Natural killer cell treated with Interleukin-12 subunit alpha and Interleukin-12 subunit beta and Interleukin-15 and Interleukin-18, amount 100 ng/mL, for 72 hours (primary cell): ENCODE results near the gene NUCB2. TPM values are rescaled to one million over a fixed set of nuclear protein-coding genes. Genes with fewer than 3 reads are reported as not detected.
"Not testable (repeated sequence)": the region's sequence is repeated elsewhere in the genome, so short reads cannot be mapped to it uniquely, and the experiment has no call there.

Experiments
- ATAC-seq, 2 donors: fragments of 150-1000 bp; cut with Tn5 transposase in 1 of 2; sonication (Bioruptor Pico), chemical (Tn5 transposase) in 1 of 2; 2 replicates each; pipeline ENCODE4 v1.10.0; 2021
- DNase-seq: peaks from one replicate; pipeline ENCODE4 v3.0.0; 2022; ENCODE audit warnings: low spot score
- H3K27ac Mint-ChIP-seq, 2 donors: 1 replicate in 1 of 2; 2 replicates in 1 of 2; pipeline ENCODE4 v1.8.0; 2022; ENCODE audit warnings: mixed read lengths in 2 of 2, mild to moderate bottlenecking in 1 of 2, moderate library complexity in 1 of 2
- H3K27me3 Mint-ChIP-seq, 2 donors: 1 replicate in 1 of 2; 2 replicates in 1 of 2; pipeline ENCODE4 v1.8.0; 2022; ENCODE audit warnings: mixed read lengths in 2 of 2
- H3K36me3 Mint-ChIP-seq: one replicate; pipeline ENCODE4 v1.8.0; 2022; ENCODE audit warnings: mixed read lengths
- H3K4me1 Mint-ChIP-seq, 2 donors: 1 replicate in 1 of 2; 2 replicates in 1 of 2; pipeline ENCODE4 v1.8.0; 2022; ENCODE audit warnings: low read depth in 2 of 2, mixed read lengths in 2 of 2, mild to moderate bottlenecking in 1 of 2
- H3K4me3 Mint-ChIP-seq: one replicate; pipeline ENCODE4 v1.8.0; 2022; ENCODE audit warnings: mixed read lengths
- H3K9me3 Mint-ChIP-seq: 2 replicates; pipeline ENCODE4 v1.8.0; 2022; ENCODE audit warnings: mixed read lengths
- total RNA-seq, 2 donors: library from RNA; stranded (reverse); gene quantifications; one replicate each; pipeline ENCODE4 v1.2.3, GENCODE V29; 2022

The NUCB2 gene
- total RNA-seq, 2 donors from 2014 or later: 43.6 to 50.4 TPM

DNA sequence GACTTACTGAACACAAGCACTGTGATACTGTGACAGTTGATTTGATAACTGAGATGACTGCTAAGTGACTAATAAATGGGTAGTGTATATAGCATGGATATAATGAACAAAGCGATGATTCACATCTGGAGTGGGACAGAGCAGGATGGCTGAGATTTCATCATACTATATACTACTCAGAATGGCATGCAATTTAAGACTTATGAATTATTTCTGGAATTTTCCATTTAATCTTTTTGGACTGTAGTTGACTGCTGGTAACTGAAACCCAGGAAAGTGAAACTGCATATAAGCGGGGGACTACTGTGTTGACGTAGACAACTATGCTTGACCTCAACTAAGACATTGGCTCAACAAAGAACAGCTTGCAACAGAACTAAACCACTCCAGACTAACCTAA, 20.0 kb upstream of the NUCB2 start:
- ATAC-seq (peak in 1 of 2 donors; percentile 38), DNase-seq (no peak)
- no peaks in the 10 kb centered on the region for H3K9me3 Mint-ChIP-seq
- H3K4me3 Mint-ChIP-seq: no peak overlapping the region
- H3K27me3 Mint-ChIP-seq: peaks cover 3 to 9% of the 10 kb centered on the region in 2 donors
- no peaks in the 10 kb centered on the region for H3K4me1 Mint-ChIP-seq
- H3K36me3 Mint-ChIP-seq: no peaks in the 10 kb centered on the region
- no peak overlapping the region for H3K27ac Mint-ChIP-seq

DNA sequence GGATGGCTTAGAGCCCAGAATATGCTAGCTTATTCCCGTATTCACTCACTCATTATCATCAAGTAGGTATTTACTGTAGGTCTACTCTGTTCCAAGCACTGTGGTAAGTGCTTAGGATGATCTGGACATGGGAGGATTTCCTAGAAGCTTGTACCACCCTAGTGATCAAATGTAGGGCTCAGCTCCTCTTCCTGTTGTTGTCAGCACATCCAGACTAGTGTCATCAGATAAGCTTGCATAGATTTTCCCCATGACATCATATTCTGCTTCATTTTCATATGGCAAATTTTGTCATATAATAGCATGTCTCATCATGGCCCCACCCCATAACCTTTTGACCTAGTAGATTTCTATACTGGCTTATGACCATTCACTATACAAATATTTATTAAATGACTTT, 19.3 kb upstream of the NUCB2 start:
- H3K9me3 Mint-ChIP-seq: no peaks in the 10 kb centered on the region
- H3K27me3 Mint-ChIP-seq: peaks cover 3% of the 10 kb centered on the region in 2 donors
- H3K4me1 Mint-ChIP-seq: no peaks in the 10 kb centered on the region
- ATAC-seq: no peak
- H3K27ac Mint-ChIP-seq: no peak overlapping the region
- no peak for DNase-seq
- H3K36me3 Mint-ChIP-seq: no peaks in the 10 kb centered on the region
- H3K4me3 Mint-ChIP-seq: no peak overlapping the region

DNA sequence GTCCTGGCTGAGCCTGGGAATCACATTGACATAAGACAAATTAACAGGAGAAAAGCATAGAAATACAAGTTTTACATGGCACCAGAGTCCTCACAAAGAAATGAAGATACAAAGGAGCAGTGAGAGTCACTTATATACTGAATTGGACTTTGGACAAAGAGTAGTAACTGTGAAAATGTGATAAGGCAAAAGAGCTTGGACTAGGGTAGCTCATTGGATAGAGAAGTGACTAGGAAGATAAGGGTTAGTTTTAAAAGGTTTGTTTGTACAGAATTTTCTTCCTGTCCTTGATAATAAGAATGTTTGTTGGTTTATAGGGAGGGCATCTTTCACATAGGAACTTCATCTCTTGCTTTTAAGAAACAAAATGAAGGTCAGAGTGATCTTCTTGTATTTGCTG, 17.9 kb upstream of the NUCB2 start:
- no peaks in the 10 kb centered on the region for H3K36me3 Mint-ChIP-seq
- H3K4me1 Mint-ChIP-seq: no peaks in the 10 kb centered on the region
- peaks cover 0 to 3% of the 10 kb centered on the region in 2 donors for H3K27me3 Mint-ChIP-seq
- ATAC-seq (no peak), DNase-seq (no peak)
- H3K27ac Mint-ChIP-seq: no peak overlapping the region
- H3K4me3 Mint-ChIP-seq: no peak overlapping the region
- H3K9me3 Mint-ChIP-seq: no peaks in the 10 kb centered on the region

DNA sequence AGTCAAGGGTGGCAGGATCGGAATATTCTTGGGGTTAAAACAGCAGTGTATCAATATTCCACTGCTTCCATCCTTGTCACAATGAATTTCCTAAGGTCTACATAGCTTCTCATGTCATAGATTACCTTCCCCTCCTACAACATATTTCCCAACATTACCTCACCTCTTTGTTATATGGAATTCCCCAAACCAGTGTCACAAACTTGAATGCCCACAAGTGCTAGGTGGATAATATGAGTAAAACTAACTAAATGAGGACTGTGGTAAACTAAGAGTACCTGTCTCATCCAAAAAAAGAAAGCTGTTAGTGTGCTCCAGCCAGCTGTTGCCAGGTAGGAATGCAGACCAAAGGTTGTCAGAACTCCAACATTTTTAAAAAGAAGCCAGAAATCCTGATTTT, 17.0 kb upstream of the NUCB2 start:
- H3K27ac Mint-ChIP-seq: no peak overlapping the region
- ATAC-seq (no peak), DNase-seq (no peak)
- H3K9me3 Mint-ChIP-seq: no peaks in the 10 kb centered on the region
- peaks cover 0 to 3% of the 10 kb centered on the region in 2 donors for H3K27me3 Mint-ChIP-seq
- H3K36me3 Mint-ChIP-seq: no peaks in the 10 kb centered on the region
- H3K4me1 Mint-ChIP-seq: no peaks in the 10 kb centered on the region
- no peak overlapping the region for H3K4me3 Mint-ChIP-seq

DNA sequence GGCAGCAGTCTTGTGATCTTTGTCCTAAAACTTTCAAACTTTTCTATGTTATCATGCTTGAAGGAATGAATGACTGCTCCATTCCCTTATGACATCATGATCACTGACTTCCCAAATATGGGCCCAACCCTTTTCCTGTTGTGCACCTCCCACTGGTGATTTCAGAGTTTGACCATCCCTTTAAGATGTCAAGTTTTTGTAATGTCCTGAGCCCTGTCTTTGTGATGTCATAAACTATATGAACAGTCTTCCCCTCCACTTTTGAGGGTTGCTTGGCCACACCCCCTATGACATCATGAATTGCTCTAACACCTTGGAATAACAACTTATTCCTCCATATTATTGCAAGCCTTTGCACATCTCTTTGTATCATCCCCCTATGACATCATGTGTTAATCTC, 16.5 kb upstream of the NUCB2 start:
- DNase-seq (no peak), ATAC-seq (no peak)
- H3K36me3 Mint-ChIP-seq: no peaks in the 10 kb centered on the region
- no peak overlapping the region for H3K4me3 Mint-ChIP-seq
- H3K4me1 Mint-ChIP-seq: no peaks in the 10 kb centered on the region
- H3K27ac Mint-ChIP-seq: no peak overlapping the region
- H3K27me3 Mint-ChIP-seq: peaks cover 0 to 6% of the 10 kb centered on the region in 2 donors
- no peaks in the 10 kb centered on the region for H3K9me3 Mint-ChIP-seq

DNA sequence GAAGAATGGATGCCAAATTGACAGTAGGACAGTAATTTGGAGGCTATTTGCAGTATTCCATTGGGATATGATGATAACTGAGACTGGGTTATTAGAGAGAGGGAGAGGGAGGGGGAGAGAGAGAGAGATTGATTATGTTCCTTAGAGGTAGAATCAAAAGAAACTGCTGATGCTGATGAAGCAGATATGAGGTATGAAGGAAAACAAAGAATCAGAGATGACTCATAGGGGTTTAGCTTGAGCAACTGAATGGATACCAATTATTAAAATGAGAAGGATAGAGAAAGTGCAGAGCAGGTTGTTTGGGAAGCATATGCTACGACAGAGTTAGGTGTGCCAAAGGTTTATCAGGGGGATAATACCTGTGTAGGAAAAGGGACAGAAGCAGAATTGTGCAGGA, 12.8 kb upstream of the NUCB2 start:
- no peaks in the 10 kb centered on the region for H3K9me3 Mint-ChIP-seq
- DNase-seq (no peak), ATAC-seq (no peak)
- H3K36me3 Mint-ChIP-seq: no peaks in the 10 kb centered on the region
- H3K4me3 Mint-ChIP-seq: no peak overlapping the region
- H3K4me1 Mint-ChIP-seq: peaks cover 3 to 4% of the 10 kb centered on the region in 2 donors
- peaks cover 5 to 10% of the 10 kb centered on the region in 2 donors for H3K27me3 Mint-ChIP-seq
- H3K27ac Mint-ChIP-seq: no peak overlapping the region

DNA sequence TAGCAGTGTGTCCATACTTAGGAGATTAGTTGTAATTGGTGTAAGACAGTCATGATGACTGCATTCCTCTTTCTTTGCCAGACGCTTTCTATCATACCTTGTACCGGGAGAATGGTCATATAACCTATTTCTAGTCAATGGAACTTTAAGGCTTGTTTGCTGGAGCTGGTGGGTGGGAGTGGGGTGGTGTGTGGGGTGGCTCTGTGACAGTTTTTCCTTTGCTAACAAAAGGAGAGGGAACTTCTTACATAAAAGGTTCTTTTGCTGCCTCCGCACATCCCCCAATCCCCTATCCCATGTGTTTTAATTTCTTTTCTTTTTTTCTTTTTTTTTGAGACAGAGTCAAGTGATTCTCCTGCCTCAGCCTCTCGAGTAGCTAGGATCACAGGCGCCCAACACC, 9.8 kb upstream of the NUCB2 start:
- H3K9me3 Mint-ChIP-seq: no peaks in the 10 kb centered on the region
- H3K27me3 Mint-ChIP-seq: peaks cover 5 to 10% of the 10 kb centered on the region in 2 donors
- no peak overlapping the region for H3K27ac Mint-ChIP-seq
- no peaks in the 10 kb centered on the region for H3K36me3 Mint-ChIP-seq
- DNase-seq (no peak), ATAC-seq (no peak)
- H3K4me1 Mint-ChIP-seq: peaks cover 4 to 7% of the 10 kb centered on the region in 2 donors
- H3K4me3 Mint-ChIP-seq: no peak overlapping the region

DNA sequence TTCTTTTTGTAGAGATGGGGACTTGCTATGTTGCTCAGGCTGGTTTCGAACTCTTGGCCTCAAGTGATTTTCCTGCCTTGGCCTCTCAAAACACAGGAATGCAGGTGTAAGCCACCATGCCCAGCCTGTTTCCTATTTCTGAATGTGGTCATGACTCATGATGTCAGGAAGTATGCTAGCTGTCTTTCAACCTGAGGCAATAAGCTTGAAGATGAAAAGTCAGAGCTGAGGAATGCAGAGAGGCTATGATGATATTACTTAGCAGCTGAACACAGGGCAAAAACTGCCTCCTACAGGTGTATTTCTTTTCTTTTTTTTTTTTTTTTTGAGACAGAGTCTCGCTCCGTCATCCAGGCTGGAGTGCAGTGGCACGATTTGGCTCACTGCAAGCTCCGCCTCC, 9.0 kb upstream of the NUCB2 start:
- Mint-ChIP-seq H3K27me3 (peaks cover 5 to 10% of the 10 kb centered on the region in 2 donors), H3K36me3 (no peaks in the 10 kb centered on the region), H3K9me3 (no peaks in the 10 kb centered on the region), H3K4me3 (no peak overlapping the region), H3K27ac (no peak overlapping the region), H3K4me1 (peaks cover 4 to 7% of the 10 kb centered on the region in 2 donors)
- no peak for ATAC-seq
- DNase-seq: no peak

DNA sequence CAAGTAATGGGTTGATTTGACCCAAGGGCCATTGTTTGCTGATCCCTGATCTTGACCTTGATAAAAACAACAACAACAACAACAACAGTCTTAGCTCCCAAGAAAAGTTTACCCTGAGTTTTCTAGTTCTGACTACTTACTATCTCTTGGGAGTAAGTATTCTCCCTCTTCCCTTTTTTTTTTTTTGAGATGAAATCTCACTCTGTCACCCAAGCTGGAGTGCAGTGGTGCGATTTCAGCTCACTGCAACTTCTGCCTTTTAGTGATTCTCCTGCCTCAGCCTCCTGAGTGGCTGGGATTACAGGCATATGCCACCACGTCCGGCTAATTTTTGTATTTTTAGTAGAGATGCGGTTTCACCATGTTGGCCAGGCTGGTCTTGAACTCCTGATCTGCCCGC, 8.0 kb upstream of the NUCB2 start:
- not testable (repeated sequence) for H3K9me3 Mint-ChIP-seq, H3K4me3 Mint-ChIP-seq, H3K36me3 Mint-ChIP-seq, DNase-seq, ATAC-seq, H3K4me1 Mint-ChIP-seq, H3K27ac Mint-ChIP-seq
- H3K27me3 Mint-ChIP-seq: peaks cover 5 to 12% of the 10 kb centered on the region in 2 donors

DNA sequence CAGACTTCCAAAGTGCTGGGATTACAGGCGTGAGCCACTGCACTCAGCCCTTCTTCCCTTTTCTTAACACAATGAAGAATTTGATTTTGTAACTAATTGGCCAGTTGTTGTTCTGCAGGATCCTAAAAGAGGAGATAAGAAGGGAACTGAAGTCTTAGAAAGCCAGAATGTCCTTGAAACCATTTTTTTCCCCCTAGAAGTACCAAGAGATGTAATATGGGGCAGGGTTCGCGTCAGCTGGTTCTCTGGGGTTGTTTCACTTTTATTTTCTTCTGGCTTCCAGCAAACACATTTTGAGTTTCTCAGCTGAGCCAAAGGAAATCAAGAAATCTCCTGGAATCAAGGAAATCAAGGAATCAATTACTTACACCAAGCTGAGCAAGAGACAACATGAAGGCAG, 7.6 kb upstream of the NUCB2 start:
- DNase-seq (no peak), ATAC-seq (no peak)
- Mint-ChIP-seq H3K36me3 (no peaks in the 10 kb centered on the region), H3K27me3 (peaks cover 5 to 12% of the 10 kb centered on the region in 2 donors), H3K4me3 (no peak overlapping the region), H3K4me1 (peaks cover 4 to 7% of the 10 kb centered on the region in 2 donors), H3K27ac (no peak overlapping the region), H3K9me3 (no peaks in the 10 kb centered on the region)

DNA sequence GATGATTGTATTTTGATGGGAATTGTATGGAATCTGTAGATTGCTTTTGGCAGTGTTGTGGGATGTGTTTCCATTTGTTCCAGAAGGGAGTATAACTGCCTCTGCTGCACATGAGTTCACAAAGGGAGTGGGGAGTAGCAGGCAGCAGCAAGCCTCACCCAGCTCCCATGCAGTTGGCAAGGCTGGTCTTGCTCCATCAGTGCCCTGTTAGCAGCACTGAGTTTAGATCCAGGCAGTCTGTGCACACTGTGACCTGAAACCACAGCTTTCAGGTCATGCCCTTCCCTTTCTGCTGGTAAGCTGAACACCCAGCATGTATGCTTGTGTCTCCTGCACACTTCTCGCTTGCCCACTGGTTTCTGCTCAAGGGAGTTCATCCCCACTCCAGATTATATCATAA, 3.7 kb upstream of the NUCB2 start:
- H3K4me1 Mint-ChIP-seq: peaks cover 19 to 23% of the 10 kb centered on the region in 2 donors
- peaks cover 0 to 2% of the 10 kb centered on the region in 2 donors for H3K27me3 Mint-ChIP-seq
- H3K36me3 Mint-ChIP-seq: no peaks in the 10 kb centered on the region

DNA sequence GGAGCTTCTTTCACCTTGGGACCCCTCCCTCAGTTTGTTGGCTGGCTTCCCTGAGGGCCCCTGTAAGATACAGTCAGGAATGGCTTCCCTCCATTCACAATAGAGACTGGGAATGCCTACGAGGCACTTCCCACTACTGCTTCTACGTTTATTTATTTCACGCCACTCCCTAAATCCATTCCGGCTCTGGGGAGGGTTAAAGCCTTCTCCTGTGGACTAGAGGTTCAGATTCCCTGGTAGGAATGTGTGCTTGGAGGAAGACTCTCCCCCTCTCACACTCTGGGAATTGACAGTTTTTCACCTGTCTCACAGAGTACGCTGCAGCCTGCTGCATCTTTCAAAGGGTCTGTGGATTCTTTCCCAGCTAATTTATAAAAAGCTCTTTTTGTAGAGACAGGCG, 3.3 kb upstream of the NUCB2 start:
- Mint-ChIP-seq H3K27me3 (peaks cover 0 to 2% of the 10 kb centered on the region in 2 donors), H3K36me3 (no peaks in the 10 kb centered on the region), H3K27ac (no peak overlapping the region), H3K4me1 (peaks cover 20 to 23% of the 10 kb centered on the region in 2 donors), H3K9me3 (no peaks in the 10 kb centered on the region), H3K4me3 (no peak overlapping the region)
- ATAC-seq: no peak
- no peak for DNase-seq

More for the DNA sequence above, 3.7 kb upstream of the NUCB2 start:
- no peak overlapping the region for H3K4me3 Mint-ChIP-seq
- DNase-seq (no peak), ATAC-seq (no peak)
- H3K27ac Mint-ChIP-seq: no peak overlapping the region
- no peaks in the 10 kb centered on the region for H3K9me3 Mint-ChIP-seq

DNA sequence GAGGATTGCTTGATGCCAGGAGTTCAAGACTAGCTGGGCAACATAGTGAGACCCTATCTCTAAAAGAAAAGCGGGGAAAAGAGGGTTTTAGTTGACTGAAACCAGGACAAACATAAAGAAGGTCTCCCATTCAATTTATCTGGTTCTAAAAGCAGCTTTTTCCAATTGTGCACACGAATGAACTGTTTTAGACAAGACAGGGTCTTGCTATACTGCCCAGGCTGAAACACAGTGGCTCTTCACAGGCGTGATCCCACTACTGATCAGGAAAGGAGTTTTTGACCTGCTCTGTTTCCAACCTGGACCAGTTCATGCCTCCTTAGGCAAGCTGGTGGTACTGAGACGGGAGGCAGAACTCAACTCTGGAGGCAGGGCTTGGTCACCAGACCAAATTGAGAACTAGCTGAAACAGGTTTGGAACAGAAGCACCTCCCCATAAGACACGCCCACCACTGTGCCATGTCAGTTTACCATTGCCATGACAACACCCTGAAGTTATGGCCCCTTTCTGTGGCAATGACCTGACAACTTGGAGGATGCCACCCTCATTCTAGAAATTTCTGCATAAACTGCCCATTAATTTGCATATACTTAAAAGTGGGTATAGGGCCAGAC, 2.8 kb upstream of the NUCB2 start:
- H3K27ac Mint-ChIP-seq: no peak overlapping the region
- no peaks in the 10 kb centered on the region for H3K36me3 Mint-ChIP-seq
- no peak overlapping the region for H3K4me3 Mint-ChIP-seq
- peaks cover 0 to 2% of the 10 kb centered on the region in 2 donors for H3K27me3 Mint-ChIP-seq
- ATAC-seq: no peak
- DNase-seq: no peak
- no peaks in the 10 kb centered on the region for H3K9me3 Mint-ChIP-seq
- H3K4me1 Mint-ChIP-seq: peaks cover 24 to 25% of the 10 kb centered on the region in 2 donors

DNA sequence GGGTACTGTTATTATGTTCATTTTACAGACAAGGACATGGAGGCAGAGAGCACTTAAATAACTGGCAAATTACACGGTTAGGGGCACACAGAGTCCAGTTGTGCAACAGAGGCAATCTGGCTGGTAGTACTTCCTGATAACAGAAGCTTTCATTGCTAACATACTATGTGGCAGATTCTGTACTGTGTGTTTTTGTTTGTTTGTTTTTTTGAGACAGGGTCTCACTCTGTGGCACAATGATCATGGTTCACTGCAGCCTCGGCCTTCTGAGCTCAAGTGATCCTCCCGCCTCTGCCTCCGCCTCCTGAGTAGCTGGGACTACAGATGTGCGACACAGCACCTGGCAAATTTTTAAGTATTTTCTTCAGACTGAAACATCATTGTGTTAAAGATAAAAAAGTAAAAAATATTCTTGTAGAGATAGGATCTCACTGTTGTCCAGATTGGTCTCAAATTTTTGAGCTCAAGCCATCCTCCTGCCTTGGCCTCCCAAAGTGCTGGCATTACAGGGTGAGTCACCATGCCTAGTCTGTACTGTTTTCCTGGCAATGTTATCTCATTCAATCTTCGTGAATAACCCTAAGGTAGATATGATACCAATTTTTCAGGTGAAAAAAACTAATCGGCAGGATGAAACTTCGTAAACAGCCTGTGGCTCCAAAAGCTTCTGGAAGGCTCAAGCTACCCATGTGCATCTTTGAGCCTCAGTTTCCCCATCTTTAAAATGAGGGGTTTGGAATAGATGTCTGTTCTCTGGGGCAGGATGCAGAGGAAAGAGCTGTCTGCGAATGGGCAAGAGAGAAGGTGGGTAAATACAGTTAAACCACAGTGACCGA, 921 bp upstream of the NUCB2 start:
- DNase-seq (no peak), ATAC-seq (no peak)
- Mint-ChIP-seq H3K36me3 (no peaks in the 10 kb centered on the region), H3K4me3 (peak overlapping the region; percentile 93), H3K9me3 (no peaks in the 10 kb centered on the region), H3K4me1 (peaks cover 24 to 25% of the 10 kb centered on the region in 2 donors), H3K27me3 (peaks cover 0 to 2% of the 10 kb centered on the region in 2 donors), H3K27ac (peak overlapping the region; percentile 69 to 94)
